ENCODE results near the gene FAM156B. TPM values are rescaled to one million over a fixed set of nuclear protein-coding genes. Genes with fewer than 3 reads are reported as not detected.
"Not testable (repeated sequence)": the region's sequence is repeated elsewhere in the genome, so short reads cannot be mapped to it uniquely, and the experiment has no call there.

FAM156B gene
- total and polyA plus RNA-seq, 2 of the 4 experiments (the other 2 are of a cell fraction) = 17.9 to 52.4 TPM

GRCh38 chrX:52875436-52875835 is 21.7 kb upstream of the FAM156B start:
- H2AK5ac ChIP-seq (ENCODE audit: low read depth, low read length); H3K9me1 ChIP-seq (ENCODE audit: insufficient read depth, low read length); POLR2A ChIA-PET (ENCODE audit: unreplicated experiment); H3K36me3 ChIP-seq (ENCODE audit: control insufficient read depth, insufficient read depth, low read length); H2BK120ac ChIP-seq (ENCODE audit: low read depth, low read length); H2AFZ ChIP-seq (replicated peaks; ENCODE audit: low read length, poor library complexity); H2BK20ac ChIP-seq (ENCODE audit: low read depth, low read length); H3K9ac ChIP-seq (ENCODE audit: low read depth, low read length); H3K4me3 ChIP-seq (ENCODE audit: insufficient read depth, low read depth, low read length); H3K27ac ChIP-seq (ENCODE audit: insufficient read depth, low read length); H3K56ac ChIP-seq (ENCODE audit: extremely low read depth, insufficient read depth, low read length); DNase-seq; H3K4ac ChIP-seq (ENCODE audit: low read depth, low read length); H4K91ac ChIP-seq (ENCODE audit: insufficient read depth, low read depth, low read length); dilution Hi-C loops (cut with HindIII; ENCODE audit: low sequenced_read_pairs, unreplicated experiment); H3K18ac ChIP-seq (ENCODE audit: low read depth, low read length); H3K9me3 ChIP-seq (ENCODE audit: control insufficient read depth, insufficient read depth, low read length); in situ Hi-C loops (cut with MboI; ENCODE audit: low sequenced_read_pairs); H2AK9ac ChIP-seq (replicated peaks; ENCODE audit: low read depth, low read length, poor library complexity); H4K20me1 ChIP-seq (ENCODE audit: insufficient read depth, low read length); H4K8ac ChIP-seq (ENCODE audit: low read depth in 2 of 2, low read length in 2 of 2); H3K4me2 ChIP-seq (ENCODE audit: low read depth, low read length); H3K14ac ChIP-seq (replicated peaks; ENCODE audit: low read depth, low read length); H3K4me1 ChIP-seq (ENCODE audit: control insufficient read depth, insufficient read depth, low read length); BruUV-seq (replicated peaks); H3K79me1 ChIP-seq (ENCODE audit: low read depth in 1 of 2, low read length in 2 of 2); H4K5ac ChIP-seq (ENCODE audit: low read depth, low read length); ATAC-seq (ENCODE audit: low read depth); H2BK15ac ChIP-seq (ENCODE audit: low read depth, low read length); H3K23ac ChIP-seq (ENCODE audit: low read depth, low read length); intact Hi-C loops (cut with micrococcal nuclease); CTCF ChIA-PET; H2BK5ac ChIP-seq (ENCODE audit: low read depth, low read length, poor library complexity, severe bottlenecking): not testable (repeated sequence)
- peaks cover 19% of the 10 kb centered on the region for H3K27me3 ChIP-seq (ENCODE audit: control insufficient read depth, insufficient read depth, low read length)
- WGBS, 2 experiments (ENCODE audit: extremely low coverage in 2 of 2, insufficient read length in 1 of 2) = no CpG with 5 or more reads among the region's 10 CpGs

- H2BK5ac ChIP-seq (ENCODE audit: low read depth, low read length, poor library complexity, severe bottlenecking); BruUV-seq (replicated peaks); H3K9ac ChIP-seq (ENCODE audit: low read depth, low read length); H2BK20ac ChIP-seq (ENCODE audit: low read depth, low read length); H3K9me3 ChIP-seq (ENCODE audit: control insufficient read depth, insufficient read depth, low read length); H3K9me1 ChIP-seq (ENCODE audit: insufficient read depth, low read length); H4K5ac ChIP-seq (ENCODE audit: low read depth, low read length); H3K4me2 ChIP-seq (ENCODE audit: low read depth, low read length); dilution Hi-C loops (cut with HindIII; ENCODE audit: low sequenced_read_pairs, unreplicated experiment); H3K18ac ChIP-seq (ENCODE audit: low read depth, low read length); ATAC-seq (ENCODE audit: low read depth); H4K91ac ChIP-seq (ENCODE audit: insufficient read depth, low read depth, low read length); H3K4me1 ChIP-seq (ENCODE audit: control insufficient read depth, insufficient read depth, low read length); DNase-seq; H3K56ac ChIP-seq (ENCODE audit: extremely low read depth, insufficient read depth, low read length); H3K14ac ChIP-seq (replicated peaks; ENCODE audit: low read depth, low read length); H3K4ac ChIP-seq (ENCODE audit: low read depth, low read length); in situ Hi-C loops (cut with MboI; ENCODE audit: low sequenced_read_pairs); H2BK15ac ChIP-seq (ENCODE audit: low read depth, low read length); H3K79me1 ChIP-seq (ENCODE audit: low read depth in 1 of 2, low read length in 2 of 2); H2BK120ac ChIP-seq (ENCODE audit: low read depth, low read length); intact Hi-C loops (cut with micrococcal nuclease); H4K8ac ChIP-seq (ENCODE audit: low read depth in 2 of 2, low read length in 2 of 2); H3K23ac ChIP-seq (ENCODE audit: low read depth, low read length); H2AK5ac ChIP-seq (ENCODE audit: low read depth, low read length); H3K4me3 ChIP-seq (ENCODE audit: insufficient read depth, low read depth, low read length); H3K27ac ChIP-seq (ENCODE audit: insufficient read depth, low read length); H2AFZ ChIP-seq (replicated peaks; ENCODE audit: low read length, poor library complexity); H3K36me3 ChIP-seq (ENCODE audit: control insufficient read depth, insufficient read depth, low read length); POLR2A ChIA-PET (ENCODE audit: unreplicated experiment); H4K20me1 ChIP-seq (ENCODE audit: insufficient read depth, low read length); H2AK9ac ChIP-seq (replicated peaks; ENCODE audit: low read depth, low read length, poor library complexity): not testable (repeated sequence)
- no CpG with 5 or more reads among the region's 6 CpGs for WGBS, 2 experiments (ENCODE audit: extremely low coverage in 2 of 2, insufficient read length in 1 of 2)
- CTCF ChIA-PET = interaction anchor here (0.6 kb wide), 1 partner anchor 9 kb away, joined by 3 read pairs; no protein-coding TSS in a partner anchor
- peaks cover 17% of the 10 kb centered on the region for H3K27me3 ChIP-seq (ENCODE audit: control insufficient read depth, insufficient read depth, low read length)
Measured at GRCh38 chrX:52876386-52876785, 20.7 kb upstream of the FAM156B start.

All from IMR-90 (cell line).